GM18870 (cell line): ENCODE results near the gene EIF2AK2.
A peak's percentile ranks its signal among the peaks of the same experiment; 100 is the strongest.
"Not testable (repeated sequence)": the region's sequence is repeated elsewhere in the genome, so short reads cannot be mapped to it uniquely, and the experiment has no call there.

ENCODE experiments used
- ATAC-seq: cut with Tn5 transposase; IDR thresholded peaks from one replicate; pipeline ENCODE4 v1.9.1; 2021; ENCODE audit warnings: moderate library complexity; ENCODE audit not compliant: unreplicated experiment

The EIF2AK2 gene

DNA sequence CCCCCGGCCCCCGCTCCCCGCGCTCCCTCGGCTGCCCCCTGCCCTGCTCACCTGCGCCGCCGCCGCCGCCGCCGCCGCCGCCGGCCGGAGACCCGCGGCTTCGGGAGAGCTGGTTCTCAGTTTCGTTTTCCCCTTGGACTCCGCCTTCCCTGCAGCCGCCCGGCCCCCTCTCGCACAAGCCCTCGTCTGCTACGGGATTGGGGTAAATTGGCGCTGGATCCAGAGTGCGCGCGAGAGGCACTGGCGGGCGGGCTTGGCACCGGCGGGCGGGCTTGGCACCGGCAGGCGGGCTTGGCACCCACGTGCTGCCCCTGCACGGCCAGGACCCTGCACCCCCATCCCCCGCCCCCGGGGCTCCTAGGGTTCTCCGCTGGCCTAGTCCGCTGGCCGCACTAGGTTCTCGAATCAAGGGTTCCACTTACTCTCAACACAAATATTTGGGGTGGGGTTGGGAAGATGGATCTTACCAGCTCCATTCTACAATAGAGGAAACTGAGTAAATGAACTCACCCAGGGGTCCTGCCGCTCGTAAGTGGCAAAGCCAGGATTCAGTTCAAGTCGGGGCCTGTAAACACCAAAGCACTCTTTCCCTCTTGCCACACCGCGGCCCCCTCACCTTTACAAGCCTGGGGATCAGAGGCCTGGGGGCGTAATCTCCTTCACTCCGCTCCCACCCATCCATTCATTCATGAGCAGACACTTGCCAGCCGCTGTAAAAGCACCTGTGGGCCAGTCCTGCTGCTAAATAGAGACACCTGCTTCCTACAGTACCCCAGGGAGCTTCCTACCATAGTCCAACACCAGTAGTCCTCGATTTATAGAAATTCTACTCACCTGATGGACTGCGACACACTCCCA, at the start of gene EIF2AK2:
EIF2AK2 (minus strand) TSS at position 124 of the 858 bp plus-strand sequence. CDS start 9,174 bp downstream, outside the sequence.
- peak; percentile 74 for ATAC-seq

DNA sequence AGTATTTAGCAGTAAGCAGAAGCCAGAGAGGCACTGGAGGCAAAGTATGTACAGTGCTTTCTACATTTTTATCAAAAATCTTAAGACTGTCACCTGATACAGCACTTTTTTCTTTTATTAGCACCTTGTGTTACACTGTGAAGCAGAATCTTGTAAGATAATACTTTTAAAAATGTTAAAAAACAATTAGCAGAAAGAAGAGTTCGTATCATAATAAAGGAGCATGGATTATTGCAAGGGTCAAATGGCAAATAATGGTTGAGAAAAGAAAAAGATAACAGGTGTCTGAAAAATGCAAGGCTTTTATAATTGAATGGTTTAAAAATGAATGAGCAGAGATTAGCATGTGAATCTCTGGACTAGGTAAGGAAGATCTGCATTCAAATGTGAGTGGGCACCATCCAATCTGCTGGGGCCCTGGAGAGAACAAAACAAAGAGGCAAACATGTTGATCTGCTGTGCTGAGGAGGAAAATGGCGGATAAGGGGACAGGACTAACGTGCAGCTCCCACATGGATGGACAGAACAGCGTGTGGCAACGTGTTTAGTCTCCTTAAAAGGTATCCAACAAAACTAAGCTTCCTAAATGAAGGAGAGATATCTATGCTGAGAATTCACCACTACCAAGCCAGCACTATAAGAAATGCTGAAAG, 49.0 kb upstream of the EIF2AK2 start:
- ATAC-seq, result no peak

DNA sequence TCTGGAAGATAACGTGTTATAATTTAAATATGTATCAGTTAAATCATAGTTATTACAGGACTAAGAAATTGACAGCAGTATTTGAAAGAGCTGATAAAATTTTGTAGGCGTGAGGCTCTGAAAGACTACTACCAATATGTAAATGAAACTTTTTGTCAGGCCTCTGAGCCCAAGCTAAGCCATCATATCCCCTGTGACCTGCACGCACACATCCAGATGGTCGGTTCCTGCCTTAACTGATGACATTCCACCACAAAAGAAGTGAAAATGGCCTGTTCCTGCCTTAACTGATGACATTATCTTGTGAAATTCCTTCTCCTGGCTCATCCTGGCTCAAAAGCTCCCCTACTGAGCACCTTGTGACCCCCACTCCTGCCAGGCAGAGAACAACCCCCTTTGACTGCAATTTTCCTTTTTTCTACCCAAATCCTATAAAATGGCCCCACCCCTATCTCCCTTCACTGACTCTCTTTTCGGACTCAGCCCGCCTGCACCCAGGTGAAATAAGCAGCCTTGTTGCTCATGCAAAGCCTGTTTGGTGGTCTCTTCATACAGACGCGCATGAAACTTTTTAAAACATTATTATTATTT, 48.4 kb upstream of the EIF2AK2 start:
- ATAC-seq, result not testable (repeated sequence)

DNA sequence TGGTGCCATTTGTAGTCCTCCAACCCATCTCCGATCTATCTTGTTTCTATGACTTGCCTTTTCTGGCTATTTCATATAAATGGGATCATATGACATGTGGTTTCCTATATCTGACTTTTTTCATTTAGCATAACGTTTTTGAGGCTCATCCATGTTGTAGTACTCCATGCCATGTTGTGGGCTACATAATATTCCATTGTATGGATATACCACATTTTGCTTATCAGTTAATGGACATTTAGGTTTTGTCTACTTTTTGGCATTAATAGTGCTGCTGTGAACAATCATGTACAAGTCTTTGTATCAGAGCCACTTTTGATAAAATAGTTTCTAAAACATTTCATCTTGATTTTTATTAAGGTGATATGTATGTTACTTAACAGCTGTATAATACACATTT, 46.9 kb upstream of the EIF2AK2 start:
- no peak for ATAC-seq

DNA sequence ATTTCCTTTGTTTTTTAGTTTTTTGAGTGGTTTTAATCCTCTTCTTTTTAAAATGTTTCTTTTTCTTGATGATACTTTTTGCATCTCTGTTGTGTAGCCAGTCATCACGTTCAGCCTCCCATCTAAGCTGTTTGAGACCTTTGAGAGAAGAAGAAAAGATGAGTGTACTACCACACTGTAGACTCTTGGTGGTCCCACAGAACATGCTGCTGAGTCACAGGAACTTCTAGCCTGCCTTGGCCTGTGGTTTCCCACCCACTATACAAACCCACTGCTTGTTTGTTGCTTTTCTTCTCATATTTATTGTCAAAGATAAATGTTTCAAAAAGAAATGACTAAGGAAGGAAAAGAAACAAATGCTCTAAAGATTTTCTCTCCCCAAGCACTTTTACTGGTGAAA, 45.0 kb upstream of the EIF2AK2 start:
- no peak for ATAC-seq

DNA sequence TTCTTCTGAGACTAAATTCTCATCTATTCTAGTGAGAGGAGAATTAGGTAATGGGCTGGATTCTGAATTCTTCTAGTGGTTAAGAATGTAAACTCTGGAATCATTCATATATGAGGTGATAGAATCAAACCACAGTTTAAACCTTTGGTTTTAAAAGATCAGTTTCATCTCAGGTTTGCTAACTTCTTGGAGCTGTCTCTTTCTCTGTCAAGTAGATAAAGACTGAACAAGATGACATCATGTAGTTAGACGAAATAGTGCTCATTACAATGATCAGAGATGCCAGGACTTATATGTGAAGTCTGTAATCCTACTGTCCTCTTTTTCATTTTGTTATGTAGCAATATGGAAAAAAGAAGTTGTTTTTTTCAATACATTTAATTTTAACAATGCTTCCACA, 44.4 kb upstream of the EIF2AK2 start:
- ATAC-seq, result no peak

DNA sequence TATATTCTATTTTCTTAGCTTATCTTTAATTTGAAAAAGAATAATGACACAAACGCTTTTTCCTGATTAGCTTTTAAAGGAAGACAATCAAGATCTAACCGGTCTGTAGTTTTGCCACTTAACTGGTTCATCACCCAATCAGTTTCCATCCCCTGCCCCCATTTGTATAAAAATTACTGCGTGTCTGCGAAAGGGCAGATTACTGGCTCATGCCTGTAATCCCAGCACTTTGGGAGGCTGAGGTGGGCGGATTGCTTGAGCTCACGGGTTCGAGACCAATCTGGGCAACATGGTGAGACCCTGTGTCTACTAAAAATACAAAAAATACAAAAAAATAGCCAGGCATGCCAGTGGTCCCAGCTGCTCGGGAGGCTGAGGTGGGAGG, 41.9 kb upstream of the EIF2AK2 start:
- ATAC-seq, result no peak

DNA sequence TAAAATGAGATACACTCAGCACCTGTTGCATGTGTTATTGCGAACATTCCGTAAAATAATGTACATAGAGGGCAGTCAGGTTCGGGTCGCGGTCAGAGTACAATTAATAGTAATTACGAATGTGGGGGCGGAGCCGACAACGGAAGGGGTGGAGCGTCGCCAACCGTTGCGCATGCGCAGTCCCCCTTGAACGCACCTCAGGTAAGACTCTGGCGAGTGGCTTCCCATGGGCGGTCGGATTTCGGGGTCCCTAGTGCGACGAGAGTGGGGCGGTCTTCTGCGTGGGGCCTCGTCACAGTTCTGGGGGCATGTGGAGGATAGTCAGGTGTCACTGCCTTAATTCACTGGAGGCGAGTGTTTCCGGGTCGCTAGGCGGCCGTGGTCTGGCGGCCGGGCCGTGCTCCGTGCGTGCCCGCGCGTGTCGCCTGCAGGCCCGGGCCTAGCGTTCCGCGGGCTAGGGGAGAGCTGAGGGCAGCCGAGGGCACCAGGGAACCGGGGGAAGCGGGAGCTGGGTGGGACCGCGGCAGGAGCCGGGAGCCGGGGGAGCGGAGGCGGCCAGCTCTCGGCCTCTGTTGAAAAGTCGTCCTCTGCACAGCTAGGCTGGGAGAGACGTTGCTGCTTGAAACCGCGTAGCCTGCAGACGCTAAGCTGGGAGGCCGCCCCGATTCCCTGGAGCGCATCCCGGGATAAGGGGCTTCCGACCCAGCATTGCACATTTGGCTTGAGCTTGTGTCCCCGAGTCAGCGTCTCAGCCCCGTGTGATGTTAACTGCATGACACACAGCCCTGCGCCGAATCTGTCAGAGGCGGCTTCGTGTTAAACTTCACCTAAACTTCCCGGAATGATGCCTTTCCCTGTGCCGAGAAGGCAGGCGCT, 39.8 kb upstream of the EIF2AK2 start, which contains the start of gene CEBPZOS:
CEBPZOS (plus strand) TSS at position 177 of the 876 bp plus-strand sequence. CDS start 3,209 bp downstream, outside the sequence.
- ATAC-seq, result peak; percentile 57

DNA sequence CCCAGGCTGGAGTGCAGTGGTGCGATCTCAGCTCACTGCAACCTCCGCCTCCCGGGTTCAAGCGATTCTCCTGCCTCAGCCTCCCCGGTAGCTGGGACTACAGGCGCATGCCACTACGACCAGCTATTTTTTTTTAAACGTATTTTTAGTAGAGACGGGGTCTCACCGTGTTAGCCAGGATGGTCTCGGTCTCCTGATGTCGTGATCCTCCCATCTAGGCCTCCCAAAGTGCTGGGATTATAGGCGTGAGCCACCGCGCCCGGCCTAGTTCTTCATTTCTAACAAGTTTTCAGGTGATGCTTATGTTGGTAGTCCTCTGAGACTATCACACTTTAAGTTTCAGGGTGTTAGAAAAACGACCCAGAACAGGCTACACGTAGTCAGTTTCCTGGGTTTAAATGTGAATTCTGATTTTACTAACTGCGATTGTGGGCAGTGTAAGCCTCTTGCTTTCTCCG, 39.1 kb upstream of the EIF2AK2 start:
- not testable (repeated sequence) for ATAC-seq

DNA sequence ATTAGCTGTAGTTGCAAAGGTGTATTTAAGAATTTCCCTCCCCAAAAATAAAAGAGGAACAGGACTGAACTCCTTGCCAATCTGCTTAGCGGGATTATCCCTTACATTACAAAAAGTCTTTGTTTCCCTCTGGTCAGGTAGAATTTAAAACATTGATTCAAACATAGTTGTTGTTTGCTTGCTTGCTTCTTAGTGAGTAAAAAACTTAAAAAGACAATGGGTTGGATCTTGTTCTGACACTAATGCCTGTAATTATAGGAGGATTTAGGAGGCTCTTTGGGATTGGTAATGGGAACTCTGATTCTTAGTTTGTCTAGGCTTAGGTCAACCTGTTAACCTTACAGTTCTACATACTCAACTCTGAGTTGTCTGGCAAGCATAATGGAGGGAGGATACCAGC, 35.8 kb upstream of the EIF2AK2 start:
- ATAC-seq, result no peak

DNA sequence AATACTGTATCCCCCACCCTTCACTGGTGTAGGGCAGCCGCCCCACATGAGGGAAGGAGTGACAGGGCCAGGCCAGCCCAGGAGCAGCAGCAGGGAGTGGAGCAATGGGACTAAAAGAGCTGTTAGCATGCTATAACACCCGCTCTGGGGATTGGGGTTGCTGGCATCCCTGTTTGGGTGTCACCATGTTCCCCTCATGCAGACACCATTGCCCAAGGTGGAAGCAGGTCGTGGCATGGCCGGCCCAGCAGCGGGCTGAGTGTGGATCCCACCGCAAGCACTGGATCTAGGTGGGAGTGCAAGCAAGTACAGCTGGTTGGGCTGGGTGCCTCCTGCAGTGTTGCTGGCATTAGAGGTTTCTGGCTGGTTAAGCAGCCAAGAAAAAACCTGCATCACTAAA, 35.0 kb upstream of the EIF2AK2 start:
- ATAC-seq, result no peak

DNA sequence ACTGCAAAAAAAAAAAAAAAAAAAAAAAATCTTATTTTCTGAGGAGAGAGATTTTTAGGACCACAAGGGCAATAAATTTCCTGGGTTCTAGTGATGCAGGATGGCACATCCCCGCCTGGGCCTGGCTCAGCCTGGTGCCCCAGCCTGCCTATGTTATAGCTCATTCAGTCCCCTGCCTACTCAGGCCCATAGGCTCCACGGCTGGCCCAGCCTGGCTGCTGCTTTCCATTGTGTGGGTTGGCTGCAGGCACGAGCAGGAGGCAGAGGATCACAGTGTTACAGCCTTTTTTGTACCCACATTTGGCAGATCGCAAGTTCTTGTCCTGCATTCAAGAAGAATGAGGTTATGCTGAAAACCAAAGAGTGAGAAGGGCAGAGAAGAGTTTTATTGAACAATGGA, 34.5 kb upstream of the EIF2AK2 start:
- ATAC-seq, result no peak

DNA sequence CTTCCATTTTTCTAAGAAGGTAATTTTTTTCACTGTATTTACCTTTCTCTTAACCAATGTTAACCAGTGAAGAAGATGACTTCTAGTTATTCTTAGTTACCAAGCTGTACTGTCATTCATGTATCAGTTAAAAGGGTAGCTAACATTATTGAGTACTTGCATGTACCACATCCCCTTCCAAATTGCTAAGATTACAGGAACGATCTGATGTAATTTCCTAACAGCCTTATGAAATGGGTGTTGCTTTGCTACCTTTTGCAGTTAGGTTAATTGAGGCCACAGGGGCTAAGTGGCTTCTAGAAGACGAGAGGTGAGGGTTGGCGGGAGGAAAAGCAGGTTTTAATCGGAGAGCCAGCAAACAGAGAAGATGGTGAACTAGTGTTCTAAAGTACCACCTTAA, 33.5 kb upstream of the EIF2AK2 start:
- ATAC-seq, result no peak

DNA sequence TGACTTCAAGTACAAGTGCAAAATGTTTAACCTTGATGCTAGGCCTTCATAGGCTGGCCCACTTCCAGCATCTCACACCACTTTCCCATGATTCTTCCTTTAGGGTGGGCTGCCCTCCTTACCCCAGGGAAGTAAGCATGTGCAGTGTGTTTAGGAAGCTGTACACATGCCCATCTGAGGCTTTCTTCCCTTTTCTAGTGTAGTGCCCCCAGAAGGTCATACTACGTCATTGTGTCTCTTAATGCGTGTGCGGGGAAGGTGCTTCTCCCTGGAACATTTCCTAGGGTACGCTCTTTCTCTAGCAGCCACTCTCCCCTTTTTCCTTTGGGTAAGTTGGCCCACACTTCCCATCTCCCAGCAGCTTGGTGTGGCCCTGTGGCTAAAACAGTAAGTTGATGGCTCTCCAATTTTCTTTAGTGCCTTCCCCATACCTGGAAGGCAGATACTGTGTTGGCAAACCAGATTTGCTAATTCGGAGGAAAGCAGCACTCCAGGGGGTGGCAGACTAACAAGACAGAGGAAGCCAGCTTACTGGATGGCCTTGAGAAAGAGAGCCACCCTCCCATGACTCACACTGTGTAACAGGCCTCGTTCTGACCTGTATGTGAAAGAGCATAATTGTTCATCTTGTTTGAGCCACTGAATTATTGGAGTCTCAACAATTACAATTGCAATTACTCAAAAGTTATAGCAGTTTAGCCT, 32.8 kb upstream of the EIF2AK2 start:
- no peak for ATAC-seq

DNA sequence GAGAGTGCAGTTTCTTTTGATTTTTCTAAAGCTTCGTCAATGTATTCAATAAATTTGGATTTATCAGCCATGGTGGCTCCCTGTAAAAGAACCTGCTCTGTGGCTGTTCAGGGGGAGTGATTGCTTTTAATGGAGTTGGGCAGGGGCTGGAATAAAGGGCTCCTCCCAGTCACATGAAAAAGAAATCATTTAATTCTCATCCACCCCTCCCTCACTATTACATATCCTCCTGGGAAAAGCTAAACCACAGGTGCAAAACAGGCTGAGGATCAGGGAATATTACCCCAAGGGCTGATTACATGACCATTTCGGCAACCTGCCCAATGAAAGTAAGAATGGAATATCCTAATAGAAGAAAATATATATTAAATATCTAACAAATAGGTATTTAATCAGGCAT, 31.8 kb upstream of the EIF2AK2 start, which contains the start of gene SULT6B1:
SULT6B1 (minus strand) TSS at position 101 of the 400 bp plus-strand sequence; CDS start at position 71, 30 bp downstream.
- no peak for ATAC-seq

DNA sequence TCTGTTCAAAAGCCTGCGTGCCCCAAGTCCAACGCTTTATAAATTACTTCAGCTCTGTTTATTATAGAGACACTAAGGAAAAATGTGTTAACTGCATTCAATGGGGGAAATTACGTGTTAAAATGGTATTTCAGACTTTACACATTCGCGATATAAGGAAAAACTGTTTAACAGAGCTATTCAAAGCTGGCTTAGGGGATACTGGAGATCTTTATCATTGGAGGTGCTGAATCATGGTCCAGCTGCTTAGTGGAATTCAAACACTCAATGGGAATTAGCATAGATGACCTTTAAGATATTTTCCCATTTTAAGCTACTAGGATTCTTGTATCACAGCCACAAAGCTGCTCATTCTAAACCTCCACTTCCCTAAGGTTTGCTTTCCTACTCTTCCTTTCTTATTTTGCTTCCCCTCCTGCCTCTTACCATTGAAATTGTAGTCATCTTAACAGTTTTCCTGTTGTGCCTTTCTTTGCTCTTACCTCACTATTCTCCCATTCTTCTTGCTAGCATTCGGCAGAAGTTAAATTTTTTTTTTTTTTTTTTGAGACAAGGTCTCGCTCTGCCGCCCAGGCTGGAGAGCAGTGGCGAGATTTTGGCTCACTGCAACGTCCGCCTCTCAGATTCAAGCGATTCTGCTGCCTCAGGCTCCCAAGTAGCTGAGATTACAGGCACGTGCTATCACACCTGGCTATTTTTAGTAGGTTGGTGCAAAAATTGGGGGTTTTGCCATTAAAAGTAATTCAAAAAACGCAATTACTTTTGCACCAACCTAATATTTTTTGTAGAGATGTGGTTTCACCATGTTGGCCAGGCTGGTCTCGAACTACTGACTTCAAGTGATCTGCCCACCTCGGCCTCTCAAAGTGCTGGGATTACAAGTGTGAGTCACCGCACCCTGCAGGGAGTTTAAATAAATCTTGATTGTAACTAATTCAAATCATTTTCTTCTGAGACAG, 25.2 kb upstream of the EIF2AK2 start:
- no peak for ATAC-seq

DNA sequence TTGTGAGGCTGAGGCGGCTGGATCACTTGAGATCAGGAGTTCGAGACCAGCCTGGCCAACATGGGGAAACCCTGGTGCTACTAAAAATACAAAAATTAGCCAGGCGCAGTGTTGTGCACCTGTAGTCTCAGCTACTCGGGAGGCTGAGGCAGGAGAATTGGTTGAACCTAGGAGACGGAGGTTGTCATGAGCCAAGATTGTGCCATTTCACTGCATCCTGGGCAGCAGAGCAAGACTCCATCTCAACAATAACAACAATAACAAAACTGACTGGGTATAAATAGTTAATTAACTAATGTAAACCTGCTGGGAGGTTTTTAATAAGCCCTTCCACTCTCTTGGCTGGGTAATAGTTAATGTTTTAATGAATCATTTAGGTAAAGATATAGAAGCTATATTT, 23.9 kb upstream of the EIF2AK2 start:
- ATAC-seq, result no peak

DNA sequence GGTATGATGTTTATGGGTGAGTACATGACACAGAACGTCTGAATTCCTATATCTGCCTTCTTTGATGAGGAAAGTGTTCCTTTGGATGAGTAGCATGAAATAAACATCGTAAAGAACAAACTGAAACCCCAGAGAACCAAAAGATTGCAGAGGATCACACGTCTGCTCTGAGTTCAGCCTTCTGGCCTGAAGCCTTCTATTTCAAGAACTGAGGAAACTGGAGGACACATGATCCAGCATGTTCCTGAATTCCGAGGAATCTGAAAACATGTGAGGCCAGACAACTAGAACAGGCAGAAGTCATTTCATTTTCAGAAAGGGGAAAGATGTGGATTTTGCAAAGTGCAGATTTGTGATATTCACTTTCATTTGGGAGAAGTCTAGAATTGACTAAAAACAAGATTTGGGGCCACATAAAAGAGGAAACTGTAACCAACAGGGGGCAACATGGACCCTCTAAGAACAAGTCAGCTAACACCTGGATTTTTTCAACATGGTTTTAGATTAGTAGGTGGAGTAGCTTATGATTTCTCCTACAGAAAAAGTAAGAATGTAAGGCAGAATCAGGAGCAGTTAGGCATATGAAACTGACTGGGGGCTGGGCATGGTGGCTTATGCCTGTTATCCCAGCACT, 23.3 kb upstream of the EIF2AK2 start:
- no peak for ATAC-seq
